AG04450 (cell line): ENCODE results near the gene FALEC. TPM values are rescaled to one million over a fixed set of nuclear protein-coding genes. Genes with fewer than 3 reads are reported as not detected.

Experiments used
- CTCF ChIA-PET: fragments of 300-600, 350-600 bp; formaldehyde crosslinking; extraction: SDS; loops from one replicate; lab custom pipeline; 2022; ENCODE audit warnings: antibody characterized with exemption, inconsistent platforms; lab: Charles Lee
- POLR2A ChIA-PET: fragments of 350-600 bp; formaldehyde crosslinking; extraction: SDS; loops from one replicate; lab custom pipeline; 2021; ENCODE audit warnings: antibody characterized with exemption, inconsistent platforms; lab: Yijun Ruan, JAX
- DNase-seq: peaks from one replicate; pipeline ENCODE4 v3.0.0-alpha.2; 2011; ENCODE audit warnings: low read depth, low spot score
- H3K27ac ChIP-seq: one replicate; pipeline ENCODE4 v1.5.1; 2012; ENCODE audit warnings: low read depth, low read length, control low read depth
- H3K27me3 ChIP-seq: one replicate; pipeline ENCODE4 v1.6.0; 2012; ENCODE audit warnings: low read length; ENCODE audit not compliant: control insufficient read depth, insufficient read depth
- H3K4me3 ChIP-seq: 2 replicates; pipeline ENCODE4 v1.5.1; 2011; ENCODE audit warnings: mild to moderate bottlenecking, low read depth, low read length, control low read depth
- H3K9me3 ChIP-seq: 2 replicates; pipeline ENCODE4 v1.5.1; 2012; ENCODE audit warnings: low read length; ENCODE audit not compliant: control insufficient read depth, insufficient read depth
- polyA plus RNA-seq: library from polyadenylated mRNA; depleted of rRNA; stranded (reverse); fragments of >200 nt; gene quantifications from 2 replicates; pipeline ENCODE4 v1.2.3, GENCODE V29; 2011
- TF ChIP-seq, protein P1 (sequence below): IDR thresholded peaks from 2 replicates; pipeline ENCODE4 v1.5.1; 2011; ENCODE audit warnings: low read depth, low read length, control low read depth, inconsistent platforms

The FALEC gene
- polyA plus RNA-seq, 1 experiment: not detected

DNA sequence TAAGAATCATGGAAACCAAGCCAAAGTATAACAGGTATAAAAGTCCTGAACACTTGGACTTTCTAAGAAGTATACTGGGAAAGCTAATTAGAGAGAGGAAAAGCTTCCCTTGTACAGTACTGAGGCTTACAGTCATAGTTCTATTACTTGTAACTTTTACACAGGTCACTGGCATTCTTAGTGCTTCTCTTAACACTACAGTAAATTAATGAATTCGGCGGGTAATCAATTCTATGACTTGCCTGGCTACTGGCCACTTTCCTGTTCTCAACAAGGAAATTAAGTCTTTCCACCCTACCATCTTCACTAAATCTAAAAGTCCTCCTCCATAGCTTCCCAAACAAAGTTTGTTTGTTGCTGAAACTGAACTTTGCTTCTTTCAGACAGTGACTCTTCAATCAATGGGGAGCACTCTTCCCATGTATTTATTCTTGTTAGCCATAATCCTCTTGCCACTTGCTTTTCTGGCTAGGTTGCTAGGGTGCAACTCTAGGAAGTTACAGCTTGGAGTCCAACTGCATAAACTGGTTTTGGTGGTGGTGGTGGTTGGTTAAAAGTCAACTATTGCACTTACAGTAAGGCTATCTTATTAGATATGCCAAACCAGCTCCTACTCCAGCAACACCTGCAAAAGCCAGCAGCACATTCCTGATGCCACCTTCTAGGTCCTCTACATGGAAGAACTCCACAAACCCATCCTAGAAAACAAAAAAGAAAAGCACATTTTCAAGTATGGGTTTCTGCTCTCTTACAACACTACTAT lies 61.4 kb downstream of the FALEC start:
- Histone ChIP-seq H3K27ac (no peak overlapping the region), H3K9me3 (peaks cover 3% of the 10 kb centered on the region; the same call in 1 of the 2 replicates), H3K27me3 (no peaks in the 10 kb centered on the region), H3K4me3 (peak overlapping the region; percentile 97)
- CTCF ChIA-PET: interaction anchor here (0.6 to 7.0 kb wide), 5 partner anchors 14 to 236 kb away, joined by 4 to 59 read pairs (median 6); no protein-coding TSS in a partner anchor
- DNase-seq: no peak
- POLR2A ChIA-PET: interaction anchor here (1.1 to 4.9 kb wide), 4 partner anchors 9 to 43 kb away, joined by 6 to 130 read pairs (median 71); no protein-coding TSS in a partner anchor
- TF ChIP-seq, protein P1, sequence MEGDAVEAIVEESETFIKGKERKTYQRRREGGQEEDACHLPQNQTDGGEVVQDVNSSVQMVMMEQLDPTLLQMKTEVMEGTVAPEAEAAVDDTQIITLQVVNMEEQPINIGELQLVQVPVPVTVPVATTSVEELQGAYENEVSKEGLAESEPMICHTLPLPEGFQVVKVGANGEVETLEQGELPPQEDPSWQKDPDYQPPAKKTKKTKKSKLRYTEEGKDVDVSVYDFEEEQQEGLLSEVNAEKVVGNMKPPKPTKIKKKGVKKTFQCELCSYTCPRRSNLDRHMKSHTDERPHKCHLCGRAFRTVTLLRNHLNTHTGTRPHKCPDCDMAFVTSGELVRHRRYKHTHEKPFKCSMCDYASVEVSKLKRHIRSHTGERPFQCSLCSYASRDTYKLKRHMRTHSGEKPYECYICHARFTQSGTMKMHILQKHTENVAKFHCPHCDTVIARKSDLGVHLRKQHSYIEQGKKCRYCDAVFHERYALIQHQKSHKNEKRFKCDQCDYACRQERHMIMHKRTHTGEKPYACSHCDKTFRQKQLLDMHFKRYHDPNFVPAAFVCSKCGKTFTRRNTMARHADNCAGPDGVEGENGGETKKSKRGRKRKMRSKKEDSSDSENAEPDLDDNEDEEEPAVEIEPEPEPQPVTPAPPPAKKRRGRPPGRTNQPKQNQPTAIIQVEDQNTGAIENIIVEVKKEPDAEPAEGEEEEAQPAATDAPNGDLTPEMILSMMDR: no peak

- Histone ChIP-seq H3K27ac (peak overlapping the region; percentile 95), H3K27me3 (no peaks in the 10 kb centered on the region), H3K4me3 (peak overlapping the region; percentile 97), H3K9me3 (peaks cover 3% of the 10 kb centered on the region; the same call in 1 of the 2 replicates)
- ChIA-PET POLR2A (interaction anchor here (0.8 to 4.9 kb wide), 6 partner anchors 7 to 52 kb away, joined by 3 to 130 read pairs (median 50); partner anchors contain the start of gene ENSA), CTCF (interaction anchor here (2.9 to 7.0 kb wide), 2 partner anchors 17 to 43 kb away, joined by 17 to 59 read pairs; no protein-coding TSS in a partner anchor)
- TF ChIP-seq, protein P1: no peak
- no peak for DNase-seq
Observed at GRCh38 chr1:150577557-150578271, 62.2 kb downstream of the FALEC start.

- POLR2A ChIA-PET: interaction anchor here (0.6 to 4.9 kb wide), 13 partner anchors 8 to 235 kb away, joined by 3 to 130 read pairs (median 6); partner anchors contain the start of genes ENSA and FALEC
- TF ChIP-seq, protein P1: no peak
- DNase-seq: peak; percentile 72
- Histone ChIP-seq H3K4me3 (peak overlapping the region; percentile 97), H3K27me3 (no peaks in the 10 kb centered on the region), H3K9me3 (peaks cover 3% of the 10 kb centered on the region; the same call in 1 of the 2 replicates), H3K27ac (peak overlapping the region; percentile 95)
- CTCF ChIA-PET: interaction anchor here (0.6 to 7.0 kb wide), 3 partner anchors 17 to 428 kb away, joined by 3 to 59 read pairs (median 6); no protein-coding TSS in a partner anchor
Observed at GRCh38 chr1:150578272-150579109, 62.9 kb downstream of the FALEC start.

GRCh38 chr1:150579110-150579944 lies 63.8 kb downstream of the FALEC start, which contains the start of gene MCL1:
Gene MCL1 (minus strand): TSS chr1:150579610. CDS start chr1:150579530, 80 bp downstream.
- Histone ChIP-seq H3K4me3 (peak within 1 kb of the TSS; percentile 97), H3K9me3 (peaks cover 3% of the 10 kb centered on the region; the same call in 1 of the 2 replicates), H3K27ac (peak within 1 kb of the TSS; percentile 95), H3K27me3 (no peaks in the 10 kb centered on the region)
- CTCF ChIA-PET: interaction anchor here (0.6 to 7.0 kb wide), 6 partner anchors 18 to 427 kb away, joined by 3 to 59 read pairs (median 4); no protein-coding TSS in a partner anchor
- POLR2A ChIA-PET: interaction anchor here (0.6 to 4.9 kb wide), 32 partner anchors 9 to 470 kb away, joined by 3 to 130 read pairs (median 6); partner anchors contain the start of genes C1orf54, ENSA, FALEC and GOLPH3L
- TF ChIP-seq, protein P1: no peak
- peak; percentile 91 for DNase-seq
